ENCODE measurements around the gene ZFP92. TPM values are rescaled to one million over a fixed set of nuclear protein-coding genes. Genes with fewer than 3 reads are reported as not detected.

The ZFP92 gene, protein sequence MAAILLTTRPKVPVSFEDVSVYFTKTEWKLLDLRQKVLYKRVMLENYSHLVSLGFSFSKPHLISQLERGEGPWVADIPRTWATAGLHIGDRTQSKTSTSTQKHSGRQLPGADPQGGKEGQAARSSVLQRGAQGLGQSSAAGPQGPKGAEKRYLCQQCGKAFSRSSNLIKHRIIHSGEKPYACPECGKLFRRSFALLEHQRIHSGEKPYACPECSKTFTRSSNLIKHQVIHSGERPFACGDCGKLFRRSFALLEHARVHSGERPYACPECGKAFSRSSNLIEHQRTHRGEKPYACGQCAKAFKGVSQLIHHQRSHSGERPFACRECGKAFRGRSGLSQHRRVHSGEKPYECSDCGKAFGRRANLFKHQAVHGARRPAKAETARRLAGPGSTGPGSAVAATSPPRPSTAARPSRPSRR
- 1 to 10 TPM; 1.3 to 1.5 TPM for total RNA-seq

GRCh38 chrX:153411255-153411987 lies at the start of gene ZFP92:
Gene ZFP92 (plus strand): TSS chrX:153411472. CDS start chrX:153418323, 6,851 bp downstream.
- H3K4me3 Mint-ChIP-seq: peak within 1 kb of the TSS; percentile 73
- H3K27me3 Mint-ChIP-seq: no peaks in the 10 kb centered on the region
- H3K9me3 Mint-ChIP-seq: no peaks in the 10 kb centered on the region
- H3K27ac Mint-ChIP-seq: no peak within 1 kb of the TSS
- H3K4me1 Mint-ChIP-seq: peaks cover 7% of the 10 kb centered on the region
- DNase-seq: peak; percentile 18
- H3K36me3 Mint-ChIP-seq: no peaks in the 10 kb centered on the region

- H3K4me1 Mint-ChIP-seq: no peaks in the 10 kb centered on the region
- no peak overlapping the region for H3K4me3 Mint-ChIP-seq
- peaks cover 4% of the 10 kb centered on the region for H3K9me3 Mint-ChIP-seq
- H3K36me3 Mint-ChIP-seq: no peaks in the 10 kb centered on the region
- no peaks in the 10 kb centered on the region for H3K27me3 Mint-ChIP-seq
- no peak for DNase-seq
- no peak overlapping the region for H3K27ac Mint-ChIP-seq
These were observed 49.4 kb upstream of the ZFP92 start for GRCh38 chrX:153361781-153362397.

- H3K9me3 Mint-ChIP-seq: no peaks in the 10 kb centered on the region
- DNase-seq: no peak
- no peaks in the 10 kb centered on the region for H3K27me3 Mint-ChIP-seq
- H3K4me3 Mint-ChIP-seq: no peak overlapping the region
- H3K4me1 Mint-ChIP-seq: peaks cover 2% of the 10 kb centered on the region
- no peaks in the 10 kb centered on the region for H3K36me3 Mint-ChIP-seq
- no peak overlapping the region for H3K27ac Mint-ChIP-seq
These were observed 45.6 kb upstream of the ZFP92 start for GRCh38 chrX:153365670-153366069.

DNA sequence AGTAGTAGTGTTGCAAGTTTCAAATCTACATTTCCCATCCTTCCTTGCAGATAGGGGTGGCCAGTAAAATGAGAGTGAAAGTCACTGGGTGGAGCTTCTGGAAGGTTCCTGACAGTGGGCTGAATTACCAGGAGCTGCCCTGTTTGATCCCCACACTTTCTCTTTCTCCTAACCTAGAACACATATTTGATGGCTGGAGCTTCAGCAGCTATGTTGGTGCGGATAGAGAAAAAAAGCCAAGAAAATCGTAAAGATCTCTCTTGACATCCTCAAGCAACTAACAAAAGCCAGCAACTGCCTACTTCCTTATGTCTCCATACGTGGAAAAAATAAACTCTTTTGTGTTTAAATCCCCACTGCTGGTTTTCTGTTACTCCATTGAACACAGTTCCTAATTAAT lies 45.2 kb upstream of the ZFP92 start:
- H3K4me3 Mint-ChIP-seq: no peak overlapping the region
- no peak for DNase-seq
- H3K36me3 Mint-ChIP-seq: no peaks in the 10 kb centered on the region
- H3K9me3 Mint-ChIP-seq: no peaks in the 10 kb centered on the region
- H3K4me1 Mint-ChIP-seq: peaks cover 2% of the 10 kb centered on the region
- no peak overlapping the region for H3K27ac Mint-ChIP-seq
- H3K27me3 Mint-ChIP-seq: no peaks in the 10 kb centered on the region

- Mint-ChIP-seq H3K36me3 (no peaks in the 10 kb centered on the region), H3K4me3 (no peak overlapping the region), H3K4me1 (peaks cover 2% of the 10 kb centered on the region), H3K27me3 (no peaks in the 10 kb centered on the region), H3K27ac (no peak overlapping the region), H3K9me3 (no peaks in the 10 kb centered on the region)
- no peak for DNase-seq
These were observed 44.3 kb upstream of the ZFP92 start for GRCh38 chrX:153366878-153367538.

- Mint-ChIP-seq H3K4me3 (no peak overlapping the region), H3K4me1 (peaks cover 2% of the 10 kb centered on the region), H3K36me3 (no peaks in the 10 kb centered on the region), H3K27me3 (peaks cover 4% of the 10 kb centered on the region), H3K9me3 (no peaks in the 10 kb centered on the region), H3K27ac (no peak overlapping the region)
- DNase-seq: no peak
These were observed 40.8 kb upstream of the ZFP92 start for GRCh38 chrX:153370293-153371055.

DNA sequence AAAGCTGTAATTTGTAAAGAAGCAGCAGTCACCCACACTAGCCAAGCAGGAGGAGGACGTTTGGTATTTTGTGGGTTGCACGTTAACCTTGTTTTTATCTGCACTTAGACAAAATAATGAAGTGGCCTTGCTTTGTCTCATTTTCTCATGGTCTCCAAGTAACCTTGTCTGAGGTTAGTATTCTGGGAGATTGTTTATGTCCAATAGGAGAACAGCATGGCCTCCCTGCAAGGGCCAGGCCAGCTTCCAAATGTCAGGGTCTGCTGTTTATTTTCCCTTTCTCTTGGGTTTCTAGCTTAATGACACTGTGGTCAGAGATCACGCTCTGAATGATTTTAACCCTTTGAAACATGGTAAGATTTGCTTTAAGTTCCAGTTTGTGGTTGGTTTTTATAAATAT lies 40.0 kb upstream of the ZFP92 start:
- no peaks in the 10 kb centered on the region for H3K36me3 Mint-ChIP-seq
- peaks cover 2% of the 10 kb centered on the region for H3K4me1 Mint-ChIP-seq
- H3K9me3 Mint-ChIP-seq: no peaks in the 10 kb centered on the region
- no peak overlapping the region for H3K27ac Mint-ChIP-seq
- H3K4me3 Mint-ChIP-seq: no peak overlapping the region
- H3K27me3 Mint-ChIP-seq: peaks cover 4% of the 10 kb centered on the region
- DNase-seq: no peak

- Mint-ChIP-seq H3K9me3 (no peaks in the 10 kb centered on the region), H3K4me1 (peaks cover 2% of the 10 kb centered on the region), H3K27me3 (peaks cover 4% of the 10 kb centered on the region), H3K27ac (no peak overlapping the region), H3K36me3 (no peaks in the 10 kb centered on the region), H3K4me3 (no peak overlapping the region)
- no peak for DNase-seq
These were observed 38.3 kb upstream of the ZFP92 start for GRCh38 chrX:153372949-153373348.

DNA sequence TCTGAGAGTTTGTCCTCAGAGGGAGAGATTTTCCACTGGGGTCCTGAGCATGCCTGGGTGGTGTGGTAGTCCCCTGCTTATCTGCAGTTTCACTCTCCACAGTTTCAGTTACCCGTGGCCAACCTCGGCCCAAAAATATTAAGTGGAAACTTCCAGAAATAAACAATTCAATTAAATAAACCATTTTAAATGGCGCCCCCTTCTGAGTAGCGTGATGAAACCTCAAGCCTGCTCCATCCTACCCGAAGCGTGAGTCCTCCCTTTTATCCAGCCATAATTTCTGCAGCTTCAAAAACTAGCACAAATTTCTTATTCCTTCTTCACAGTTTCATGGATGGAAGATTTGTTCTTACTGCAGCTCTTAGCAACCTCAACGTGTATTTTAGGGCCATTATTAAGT lies 36.8 kb upstream of the ZFP92 start:
- Mint-ChIP-seq H3K4me1 (peaks cover 2% of the 10 kb centered on the region), H3K27me3 (peaks cover 4% of the 10 kb centered on the region), H3K27ac (no peak overlapping the region), H3K9me3 (no peaks in the 10 kb centered on the region), H3K36me3 (no peaks in the 10 kb centered on the region), H3K4me3 (no peak overlapping the region)
- no peak for DNase-seq

DNA sequence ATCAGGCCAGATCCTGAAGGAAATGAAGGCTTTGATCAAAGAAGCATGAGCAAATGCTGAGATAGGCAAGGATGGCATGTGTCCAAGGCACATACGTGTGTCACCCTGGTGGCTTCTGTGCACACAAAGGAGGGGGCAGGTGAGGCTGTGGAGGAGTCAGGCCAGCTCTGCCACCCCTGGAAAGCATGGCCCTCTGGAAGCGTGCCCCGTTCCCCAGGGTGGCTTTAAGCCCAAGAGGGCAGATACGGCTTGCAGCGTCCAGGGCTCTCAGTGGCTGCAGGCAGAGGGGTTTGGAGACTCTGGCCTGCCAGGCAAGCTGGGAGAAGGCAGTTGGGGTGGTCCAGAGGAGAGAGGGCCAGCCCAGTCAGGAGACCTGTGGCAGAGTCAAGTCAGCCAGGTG lies 35.7 kb upstream of the ZFP92 start:
- H3K27me3 Mint-ChIP-seq: peaks cover 4% of the 10 kb centered on the region
- no peaks in the 10 kb centered on the region for H3K36me3 Mint-ChIP-seq
- no peak overlapping the region for H3K27ac Mint-ChIP-seq
- H3K4me3 Mint-ChIP-seq: no peak overlapping the region
- DNase-seq: no peak
- H3K4me1 Mint-ChIP-seq: peaks cover under 1% of the 10 kb centered on the region
- H3K9me3 Mint-ChIP-seq: no peaks in the 10 kb centered on the region

- peaks cover 4% of the 10 kb centered on the region for H3K27me3 Mint-ChIP-seq
- no peaks in the 10 kb centered on the region for H3K9me3 Mint-ChIP-seq
- H3K36me3 Mint-ChIP-seq: no peaks in the 10 kb centered on the region
- H3K27ac Mint-ChIP-seq: no peak overlapping the region
- H3K4me1 Mint-ChIP-seq: peaks cover 2% of the 10 kb centered on the region
- DNase-seq: no peak
- H3K4me3 Mint-ChIP-seq: no peak overlapping the region
These were observed 33.5 kb upstream of the ZFP92 start for GRCh38 chrX:153377727-153378126.

DNA sequence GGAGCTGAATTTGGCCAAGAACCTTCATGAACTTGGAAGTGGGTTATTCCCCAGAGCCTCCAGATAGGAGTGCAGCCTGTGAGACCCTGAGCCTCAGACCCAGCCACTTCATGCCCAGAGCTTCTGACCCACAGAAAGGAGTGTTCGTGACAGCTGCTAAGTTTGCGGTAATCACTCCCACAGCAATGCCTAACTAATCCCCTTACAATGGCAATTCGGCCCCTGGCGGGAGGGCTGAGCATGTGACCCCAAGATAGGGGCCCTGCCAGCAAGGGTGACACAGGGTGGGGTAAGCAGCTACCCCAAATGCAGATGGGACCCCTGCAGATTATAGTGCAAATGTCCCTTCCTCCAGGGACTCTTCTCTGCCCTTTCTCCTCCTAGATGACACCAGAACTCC lies 32.7 kb upstream of the ZFP92 start:
- Mint-ChIP-seq H3K27ac (no peak overlapping the region), H3K4me1 (peaks cover 2% of the 10 kb centered on the region), H3K4me3 (no peak overlapping the region), H3K9me3 (no peaks in the 10 kb centered on the region), H3K36me3 (no peaks in the 10 kb centered on the region), H3K27me3 (peaks cover 4% of the 10 kb centered on the region)
- no peak for DNase-seq

GRCh38 chrX:153379508-153379907 lies 31.8 kb upstream of the ZFP92 start:
- Mint-ChIP-seq H3K27me3 (peaks cover 3% of the 10 kb centered on the region), H3K27ac (no peak overlapping the region), H3K4me1 (peaks cover 2% of the 10 kb centered on the region)

DNA sequence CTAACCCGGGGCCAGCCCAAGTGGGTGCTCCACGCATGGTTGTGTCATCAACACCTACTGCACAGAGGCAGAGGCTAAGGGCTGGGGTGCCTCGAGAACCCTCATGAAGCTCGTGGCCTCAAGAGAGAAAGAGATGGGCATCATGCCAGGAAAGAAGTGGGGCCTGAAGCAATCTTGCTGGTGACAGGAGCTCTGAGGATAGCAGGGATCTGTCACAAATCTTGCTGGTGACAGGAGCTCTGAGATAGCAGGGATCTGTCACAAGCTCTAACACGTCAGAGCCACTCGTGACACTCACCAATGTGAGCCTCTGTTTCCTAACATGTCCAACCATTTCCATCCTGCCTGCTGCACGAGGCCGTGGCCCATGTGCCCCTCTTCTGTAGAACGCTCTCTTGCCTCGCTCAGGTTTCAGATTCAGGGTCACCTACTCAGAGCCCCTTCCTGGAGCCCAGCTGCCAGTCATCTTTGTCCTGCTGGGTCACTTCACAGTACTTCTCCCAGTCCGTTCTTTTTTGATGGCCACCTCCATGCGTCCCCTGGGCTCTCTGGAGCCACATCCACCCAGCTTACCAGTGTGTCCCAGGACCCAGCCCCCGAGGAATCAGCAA lies 31.2 kb upstream of the ZFP92 start:
- Mint-ChIP-seq H3K27ac (no peak overlapping the region), H3K36me3 (no peaks in the 10 kb centered on the region), H3K4me1 (peaks cover 2% of the 10 kb centered on the region), H3K4me3 (no peak overlapping the region), H3K9me3 (no peaks in the 10 kb centered on the region), H3K27me3 (no peaks in the 10 kb centered on the region)
- no peak for DNase-seq

More at GRCh38 chrX:153379508-153379907, 31.8 kb upstream of the ZFP92 start:
- Mint-ChIP-seq H3K9me3 (no peaks in the 10 kb centered on the region), H3K4me3 (no peak overlapping the region), H3K36me3 (no peaks in the 10 kb centered on the region)
- no peak for DNase-seq

Measured in activated naive CD8-positive, alpha-beta T cell treated with anti-CD3 and anti-CD28 coated beads for 36 hours (primary cell).